ENCODE data around the gene SSH2.

SSH2 gene

GRCh38 chr17:29589524-29590410, 340.3 kb downstream of the SSH2 start, which contains the start of gene GIT1:
Gene GIT1 (minus strand): TSS chr17:29589648. CDS start chr17:29589378, 270 bp downstream.
- peak; percentile 63 for DNase-seq (ENCODE audit: low read depth in 2 of 2)

DNA sequence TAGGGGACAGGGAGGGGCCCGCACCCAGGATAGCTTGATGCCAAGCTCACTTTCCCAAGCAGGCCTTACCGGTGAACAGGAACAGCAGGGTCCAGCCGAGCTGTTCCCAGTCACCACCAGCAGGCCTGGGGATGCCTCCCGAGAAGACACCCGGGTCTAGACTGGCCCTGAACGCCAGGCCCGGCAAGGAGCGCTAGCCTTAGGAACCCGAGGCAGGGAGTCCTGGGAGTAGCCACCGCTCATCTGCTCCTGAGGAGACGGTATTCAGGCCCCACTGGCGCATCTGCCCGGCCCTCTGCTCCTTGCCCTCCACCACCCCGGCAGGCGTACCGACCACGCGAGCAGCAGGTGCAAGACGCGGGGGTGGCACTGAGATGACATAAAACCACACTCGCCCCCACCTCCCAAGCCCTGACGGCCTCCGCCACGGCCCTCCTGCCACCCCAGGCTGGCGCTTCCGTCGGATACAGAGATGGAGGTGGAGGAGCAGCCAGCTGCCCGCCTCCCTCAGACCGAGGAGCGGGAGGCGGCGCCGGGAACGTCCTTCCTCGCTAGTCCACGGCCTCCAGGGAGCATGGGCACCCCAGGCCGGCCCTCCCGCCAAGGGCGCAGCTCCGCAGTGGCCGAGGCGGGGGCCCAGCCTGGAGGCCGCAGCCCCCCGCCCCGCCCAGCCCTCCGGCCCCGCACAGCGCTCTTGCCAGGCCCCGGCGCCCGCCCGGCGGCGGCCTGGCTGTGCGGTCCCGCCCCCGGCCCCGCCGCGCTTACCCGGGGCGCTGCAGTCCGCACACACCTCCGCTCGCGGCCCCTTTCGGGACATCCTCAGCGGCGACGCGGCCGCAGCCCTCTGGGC, 341.2 kb downstream of the SSH2 start:
- no peak for DNase-seq (ENCODE audit: low read depth in 2 of 2)

DNA sequence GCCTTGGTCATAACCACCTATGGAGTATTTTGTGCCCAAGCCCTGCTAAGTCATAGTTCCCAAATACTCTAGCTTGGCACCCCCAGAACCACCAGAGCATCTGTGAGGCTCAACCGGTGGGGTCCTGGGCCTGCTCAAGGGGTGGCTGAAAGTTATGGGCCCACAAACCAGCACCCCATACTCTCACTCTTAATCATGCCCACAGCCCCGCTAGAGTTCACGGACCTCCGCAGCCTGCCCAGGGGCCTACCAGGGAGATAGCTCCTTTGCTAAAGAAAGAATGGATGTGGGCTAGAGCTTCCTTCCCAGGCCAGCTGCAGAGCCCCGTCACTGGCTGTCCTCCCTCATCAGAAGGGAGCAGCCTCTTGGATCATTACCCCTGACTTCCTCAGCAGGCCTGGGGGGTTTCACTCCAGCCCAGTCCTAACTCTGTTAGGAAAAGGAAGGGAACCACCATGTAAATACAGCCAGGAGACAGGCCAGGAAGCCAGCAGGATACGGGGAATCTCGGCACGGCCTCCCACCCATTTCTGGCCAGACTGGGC, 341.9 kb downstream of the SSH2 start:
- no peak for DNase-seq (ENCODE audit: low read depth in 2 of 2)

DNA sequence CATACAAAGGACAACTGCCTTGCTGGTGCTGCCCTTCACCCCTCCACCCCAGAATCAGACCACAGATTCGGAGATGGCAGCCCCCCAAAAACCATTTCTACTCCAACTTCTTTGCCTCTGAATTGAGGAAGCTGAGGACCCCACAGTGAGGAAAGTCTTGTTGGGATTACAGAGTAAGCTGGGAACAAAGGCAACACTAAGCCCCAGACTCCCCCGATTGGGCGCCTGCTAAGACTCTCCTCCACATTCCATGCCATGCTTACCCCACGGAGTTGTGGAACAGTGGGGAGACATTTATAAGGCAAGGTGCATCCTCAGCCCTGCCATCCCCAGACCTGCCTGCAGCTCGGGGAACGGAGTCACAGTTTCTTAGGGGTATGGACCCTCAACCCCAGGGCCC, 342.4 kb downstream of the SSH2 start:
- no peak for DNase-seq (ENCODE audit: low read depth in 2 of 2)

- no peak for DNase-seq (ENCODE audit: low read depth in 2 of 2)
These were observed 343.2 kb downstream of the SSH2 start for GRCh38 chr17:29586676-29587469.

- DNase-seq (ENCODE audit: low read depth in 2 of 2), result no peak
These were observed 344.8 kb downstream of the SSH2 start for GRCh38 chr17:29585080-29585751.

DNA sequence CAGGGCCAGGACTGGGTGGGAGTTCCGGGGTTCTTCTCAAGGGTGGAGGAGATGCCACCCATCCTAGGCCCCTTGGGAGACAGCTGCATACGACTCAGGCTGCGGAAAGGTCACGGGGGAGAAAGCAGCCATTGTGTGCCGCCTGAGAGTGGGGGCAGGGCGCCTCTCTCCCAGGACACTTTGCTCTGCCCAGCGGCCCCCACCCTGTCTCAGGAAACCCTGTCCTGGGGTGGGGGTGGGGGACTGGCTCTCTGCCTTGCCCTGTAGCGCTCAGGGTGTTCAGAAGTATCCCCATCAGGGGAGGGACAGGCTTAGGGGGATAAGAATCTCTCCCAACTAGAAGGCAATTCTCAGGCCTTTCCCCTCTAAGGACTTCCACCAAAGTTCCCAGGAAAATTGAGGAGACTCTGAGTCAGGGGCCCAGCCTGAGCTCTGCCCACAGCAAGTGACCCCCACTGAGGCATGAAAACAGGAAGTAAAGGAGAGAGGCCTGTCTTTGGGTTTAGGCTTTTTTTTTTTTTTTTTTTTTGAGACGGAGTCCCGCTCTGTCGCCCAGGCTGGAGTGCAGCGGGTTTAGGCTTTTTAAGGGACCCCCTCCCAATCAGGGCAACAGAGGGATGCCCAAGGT, 345.5 kb downstream of the SSH2 start:
- DNase-seq (ENCODE audit: low read depth in 2 of 2), result no peak

DNA sequence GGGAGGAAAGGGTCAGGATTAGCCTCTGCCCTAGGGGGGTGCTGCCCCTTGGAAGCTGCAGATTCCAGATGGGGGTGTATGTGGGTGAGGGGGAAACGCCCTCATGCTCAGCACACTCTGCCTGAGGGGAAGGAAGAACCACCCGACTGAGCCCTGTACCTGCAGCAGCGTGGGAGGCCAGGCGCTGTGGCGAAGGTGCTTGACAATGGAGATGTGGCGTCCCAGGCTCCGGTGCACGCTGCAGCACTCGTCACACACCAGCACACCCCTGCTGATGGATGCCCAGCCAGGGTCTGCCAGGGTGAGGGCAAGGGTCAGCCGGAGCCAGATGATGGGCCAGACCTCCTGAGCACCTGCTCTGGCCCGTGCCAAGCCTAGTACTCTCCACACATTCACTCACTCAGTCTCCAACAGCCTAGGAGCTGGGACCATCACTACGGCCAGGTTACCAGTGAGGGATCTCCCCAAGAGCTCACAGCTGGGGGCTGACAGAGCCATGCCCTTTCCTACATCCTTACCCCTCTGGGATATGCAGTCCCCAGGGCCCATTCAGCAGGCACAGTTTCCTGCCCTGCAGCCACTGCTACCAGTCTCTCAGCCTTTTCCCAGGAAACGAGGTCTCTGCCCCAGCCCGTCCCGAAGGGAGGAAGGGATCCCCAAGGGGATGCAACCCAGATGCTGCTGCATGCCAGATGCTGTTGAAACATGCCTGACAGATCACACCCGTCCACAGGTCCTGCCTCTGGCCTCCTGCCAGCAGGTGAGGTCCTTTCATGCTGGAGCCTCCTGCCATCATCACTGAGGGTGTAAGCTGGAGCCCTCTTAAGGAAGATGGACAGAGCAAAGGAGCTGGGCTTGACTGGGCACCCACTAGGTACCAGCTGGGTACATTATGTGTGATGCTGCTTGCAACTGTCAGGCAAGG, 346.4 kb downstream of the SSH2 start:
- no peak for DNase-seq (ENCODE audit: low read depth in 2 of 2)

DNA sequence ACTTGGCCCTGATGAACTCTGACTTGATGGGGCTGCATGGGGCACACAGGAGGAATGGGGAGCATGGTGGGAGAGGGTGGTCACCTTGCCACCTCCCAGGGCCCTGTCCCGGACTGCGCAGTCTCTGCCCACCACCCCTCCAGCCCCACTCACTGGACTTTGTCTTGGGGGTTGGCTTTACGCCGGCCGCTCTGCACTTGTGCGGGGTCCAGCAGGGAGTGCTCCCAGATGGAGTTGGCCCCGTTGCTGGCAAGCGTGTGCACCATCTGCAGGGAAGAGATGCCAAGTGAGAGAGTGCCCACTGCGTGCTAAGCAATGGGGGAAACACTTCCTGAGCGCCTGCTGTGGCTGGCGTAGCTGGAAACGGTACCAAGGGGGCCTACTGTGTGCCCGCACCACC, 347.3 kb downstream of the SSH2 start:
- DNase-seq (ENCODE audit: low read depth in 2 of 2), result no peak

DNA sequence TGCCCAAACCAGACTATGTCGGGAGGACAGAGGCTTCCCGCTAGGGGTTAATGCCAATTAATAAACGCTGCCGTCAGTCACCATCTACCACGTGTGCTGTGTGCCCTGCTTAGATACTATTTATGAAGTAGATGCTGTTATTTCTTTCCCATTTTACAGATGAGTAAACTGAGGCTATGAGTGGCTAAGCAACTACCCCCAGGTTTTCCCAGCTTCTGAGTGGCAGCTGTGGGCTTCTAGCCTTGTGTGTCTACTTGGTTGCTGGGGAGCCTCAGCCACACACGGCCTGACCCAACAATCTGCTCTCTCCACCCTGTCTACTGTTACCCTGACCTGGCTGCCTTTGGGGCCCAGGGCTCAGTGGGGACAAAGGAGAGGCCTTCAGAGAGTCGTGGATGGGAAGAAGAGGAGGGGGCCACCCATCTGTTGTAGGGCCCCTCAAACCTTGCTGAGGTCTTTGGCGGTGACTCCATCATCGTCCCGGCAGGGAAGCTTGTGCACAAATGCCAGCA, 347.7 kb downstream of the SSH2 start:
- no peak for DNase-seq (ENCODE audit: low read depth in 2 of 2)

- DNase-seq (ENCODE audit: low read depth in 2 of 2), result no peak
These were observed 348.3 kb downstream of the SSH2 start for GRCh38 chr17:29581583-29582253.

DNA sequence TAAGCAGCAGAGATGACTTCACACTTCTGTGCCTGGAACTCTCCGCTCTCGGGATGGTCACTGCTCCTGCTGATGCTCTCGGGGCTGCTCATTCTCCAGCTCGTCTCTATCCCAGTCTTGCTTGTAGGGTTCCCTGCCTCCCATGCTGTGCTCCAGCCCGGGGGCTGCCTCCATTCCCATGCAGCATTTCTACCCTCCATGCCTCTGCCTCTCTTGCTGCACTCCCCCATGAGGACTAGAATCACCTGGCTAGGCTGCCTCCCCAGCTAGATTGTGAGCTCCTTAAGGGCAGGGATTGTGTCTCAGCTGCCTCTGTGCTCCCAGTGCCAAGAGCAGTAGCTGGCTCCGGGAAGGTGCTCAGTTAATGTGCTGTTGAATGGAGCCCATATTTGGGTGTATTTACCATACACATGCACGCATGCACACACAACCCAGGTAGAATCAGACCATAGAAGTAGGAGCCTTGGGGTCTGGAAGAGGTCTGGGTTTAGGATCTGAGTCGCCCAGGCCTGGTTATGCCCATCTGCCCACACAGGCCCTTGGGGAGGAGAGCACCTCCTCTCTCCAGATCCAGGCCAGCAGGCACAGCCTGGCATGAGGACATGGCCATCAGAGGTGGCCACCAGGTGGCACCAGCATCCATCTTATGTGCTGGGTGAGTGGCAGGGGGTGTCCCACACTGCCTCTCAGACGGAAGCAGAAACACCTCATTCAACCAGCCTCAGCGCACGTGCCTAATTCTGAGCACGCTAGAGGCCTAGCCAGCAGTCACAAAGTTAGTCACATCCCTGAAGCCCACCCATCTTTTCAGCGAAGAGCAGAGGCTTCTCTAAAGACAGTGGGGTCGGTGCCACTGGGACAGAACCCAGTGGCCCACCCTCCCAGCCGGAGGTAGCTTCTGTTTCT, 349.9 kb downstream of the SSH2 start:
- DNase-seq (ENCODE audit: low read depth in 2 of 2), result peak; percentile 71 to 85

DNA sequence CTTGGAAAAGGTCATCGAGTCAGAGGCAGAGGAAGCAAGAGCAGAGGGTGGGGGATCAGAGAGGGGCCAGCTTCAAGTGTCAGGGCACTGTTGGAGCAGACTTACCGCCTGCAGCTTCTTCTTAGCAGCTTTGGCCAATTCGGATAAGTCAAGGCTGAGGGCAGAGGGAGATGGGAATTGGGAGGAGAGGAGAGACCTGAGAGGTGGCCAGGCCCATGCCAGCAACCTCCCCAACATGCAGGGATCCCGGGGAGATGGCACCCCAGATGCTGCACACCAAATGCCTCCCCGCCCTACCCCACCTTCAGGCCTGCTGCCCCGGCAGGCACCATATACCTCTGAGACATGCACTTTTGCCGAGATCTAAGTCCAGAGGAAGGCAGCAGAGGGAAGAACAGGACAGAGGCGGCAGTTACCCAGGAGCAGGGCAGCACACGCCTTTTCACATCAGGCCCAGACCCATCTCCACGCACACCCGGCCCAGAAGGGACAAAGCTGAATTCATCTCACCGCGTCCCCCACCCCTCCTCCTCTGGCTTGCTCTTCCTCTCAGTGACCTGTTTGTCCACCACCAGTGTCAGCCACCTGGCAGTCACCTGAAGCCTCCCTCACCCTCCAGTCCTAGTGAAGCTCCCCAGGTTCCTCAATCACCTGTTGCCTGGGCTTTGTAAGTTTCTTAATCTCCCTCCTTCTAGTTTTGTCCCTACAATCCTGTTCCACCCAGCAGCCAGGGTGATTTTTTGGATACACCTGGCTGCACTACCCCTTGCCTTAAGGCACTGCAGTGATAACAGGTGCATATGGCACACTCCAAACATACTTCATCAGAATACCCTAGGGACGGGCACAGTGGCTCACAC, 351.2 kb downstream of the SSH2 start:
- no peak for DNase-seq (ENCODE audit: low read depth in 2 of 2)

GRCh38 chr17:29577385-29578211, 352.4 kb downstream of the SSH2 start:
- DNase-seq (ENCODE audit: low read depth in 2 of 2), result no peak

DNA sequence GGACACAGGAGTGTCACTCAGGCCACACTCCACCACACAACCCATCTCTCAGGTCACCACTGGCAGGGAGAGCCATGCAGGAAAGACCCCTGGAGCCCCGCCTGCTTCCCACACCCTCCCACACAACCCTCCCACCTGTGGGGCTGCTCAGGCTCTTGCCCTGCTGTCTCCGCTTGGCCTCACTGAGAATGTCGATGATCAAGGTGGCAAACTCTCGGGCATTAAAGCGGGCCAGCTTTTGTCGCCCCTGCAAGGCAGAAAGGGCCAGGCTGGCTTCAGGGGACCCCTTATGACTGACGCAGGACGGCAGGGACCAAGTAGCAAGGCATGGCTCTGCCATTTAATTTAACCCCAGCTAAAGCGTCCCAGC, 353.0 kb downstream of the SSH2 start:
- no peak for DNase-seq (ENCODE audit: low read depth in 2 of 2)
